Erythroblast (primary cell): ENCODE data around the gene LRRC58.
A peak's percentile ranks its signal among the peaks of the same experiment; 100 is the strongest.

Experiments used
- GATA1 ChIP-seq: IDR thresholded peaks from 2 replicates; pipeline ENCODE4 v1.6.1; 2011; ENCODE audit warnings: low read depth, mild to moderate bottlenecking, control low read depth, low read length, moderate library complexity
- POLR2A ChIP-seq: IDR thresholded peaks from 2 replicates; pipeline ENCODE4 v1.6.1; 2011; ENCODE audit warnings: mild to moderate bottlenecking, low read length

- peak; percentile 96 for TF ChIP-seq POLR2A
- no peak for TF ChIP-seq GATA1
Measured at GRCh38 chr3:120348991-120349854, at the start of gene LRRC58.
